ENCODE data around the gene DPP9.

DNA sequence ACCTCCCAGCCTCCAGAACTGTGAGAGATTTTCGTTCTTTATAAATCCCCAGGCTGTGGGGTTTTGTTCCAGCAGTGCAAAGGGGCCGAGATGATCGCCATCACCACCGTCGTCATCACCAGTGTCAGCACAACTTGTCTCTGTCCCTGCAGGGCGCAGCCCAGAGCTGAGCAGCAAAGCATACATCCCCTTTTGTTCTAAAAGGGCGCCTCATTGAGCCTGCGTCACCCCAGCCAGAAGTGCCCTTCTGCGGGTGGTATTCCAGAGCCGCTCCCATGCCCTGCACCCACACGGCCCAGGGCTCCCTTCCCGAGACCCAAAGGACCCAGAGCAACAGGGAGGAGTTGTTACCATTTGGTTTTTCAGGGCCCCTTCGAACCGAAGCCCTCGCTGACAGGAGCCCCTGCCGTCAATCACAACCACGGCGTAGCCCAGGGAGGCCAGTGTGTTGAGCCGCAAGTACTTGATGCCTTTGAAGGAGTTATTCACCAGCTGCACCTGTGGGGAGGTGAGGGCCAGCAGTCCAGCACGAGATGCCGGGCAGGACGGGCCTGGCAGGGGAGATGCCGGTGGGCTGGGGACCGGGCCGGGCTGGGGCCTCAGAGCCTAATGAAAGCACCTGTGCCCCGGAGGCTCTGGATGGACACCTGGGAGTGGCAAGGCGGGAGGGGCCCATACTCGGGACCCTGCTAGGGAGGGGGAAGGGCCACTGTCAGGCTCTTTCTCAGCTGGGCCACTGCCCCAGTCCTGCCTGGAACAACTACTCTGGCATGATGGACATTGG is 39.1 kb downstream of the DPP9 start:
- TF ChIP-seq, protein P1, sequence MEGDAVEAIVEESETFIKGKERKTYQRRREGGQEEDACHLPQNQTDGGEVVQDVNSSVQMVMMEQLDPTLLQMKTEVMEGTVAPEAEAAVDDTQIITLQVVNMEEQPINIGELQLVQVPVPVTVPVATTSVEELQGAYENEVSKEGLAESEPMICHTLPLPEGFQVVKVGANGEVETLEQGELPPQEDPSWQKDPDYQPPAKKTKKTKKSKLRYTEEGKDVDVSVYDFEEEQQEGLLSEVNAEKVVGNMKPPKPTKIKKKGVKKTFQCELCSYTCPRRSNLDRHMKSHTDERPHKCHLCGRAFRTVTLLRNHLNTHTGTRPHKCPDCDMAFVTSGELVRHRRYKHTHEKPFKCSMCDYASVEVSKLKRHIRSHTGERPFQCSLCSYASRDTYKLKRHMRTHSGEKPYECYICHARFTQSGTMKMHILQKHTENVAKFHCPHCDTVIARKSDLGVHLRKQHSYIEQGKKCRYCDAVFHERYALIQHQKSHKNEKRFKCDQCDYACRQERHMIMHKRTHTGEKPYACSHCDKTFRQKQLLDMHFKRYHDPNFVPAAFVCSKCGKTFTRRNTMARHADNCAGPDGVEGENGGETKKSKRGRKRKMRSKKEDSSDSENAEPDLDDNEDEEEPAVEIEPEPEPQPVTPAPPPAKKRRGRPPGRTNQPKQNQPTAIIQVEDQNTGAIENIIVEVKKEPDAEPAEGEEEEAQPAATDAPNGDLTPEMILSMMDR (IDR thresholded peaks at IDR 0.05; ENCODE audit: low read depth, low read length), result no peak
- TF ChIP-seq EZH2phosphoT487 (IDR thresholded peaks at IDR 0.05; ENCODE audit: low read depth), result no peak
